Left colon (tissue), 2 donors: ENCODE results near the gene A3GALT2. TPM values are rescaled to one million over a fixed set of nuclear protein-coding genes. Genes with fewer than 3 reads are reported as not detected.

Experiments
- ATAC-seq: fragments of 200-7000 bp; cut with Tn5 transposase; one replicate; pipeline ENCODE4 v1.9.1; 2020; ENCODE audit warnings: mild to moderate bottlenecking, moderate library complexity
- DNase-seq, 2 donors: peaks; one replicate each; pipeline ENCODE4 v3.0.0-alpha.2; 2020
- intact Hi-C, 2 donors: fragments of 100-400 bp; cut with DNase I in 1 of 2; cut with micrococcal nuclease in 1 of 2; formaldehyde crosslinking; loops; one replicate each; pipeline versions ENCODE4 v1.11.2 to v1.14.0; 2022; cut with DNase I, micrococcal nuclease
- total RNA-seq, 2 donors: library from RNA; stranded (reverse); fragmentation: NEBNext Ultra II Directional; extraction: Animal tissue kit (Norgen Biotek cat#: 25700); gene quantifications; one replicate each; pipeline ENCODE4 v1.2.1, GENCODE V29; 2021
- donor health status: DM: no; HTN: no; CAD: no.
- donor health status: DM: yes; HTN: yes; CAD: no.

The A3GALT2 gene
- total RNA-seq, 2 donors from 2014 or later, result not detected

DNA sequence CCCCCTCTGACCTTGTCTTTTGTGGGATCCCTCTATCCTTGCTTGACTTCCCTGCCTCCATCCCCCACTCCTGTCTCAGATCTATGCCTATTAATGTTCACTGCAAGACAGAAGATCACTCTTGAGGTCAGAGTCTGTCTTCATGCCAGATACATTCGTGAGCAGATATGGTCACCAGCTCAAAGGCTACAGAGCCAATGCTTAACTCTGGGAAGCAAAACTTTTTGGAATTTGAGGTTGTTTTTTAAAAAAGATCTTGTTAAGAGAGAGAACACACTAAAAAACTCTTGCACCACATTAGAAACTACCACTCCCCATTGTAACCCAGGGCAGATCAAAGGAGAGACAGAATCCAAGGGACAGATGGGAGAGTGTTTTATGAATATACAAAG is 17.1 kb upstream of the A3GALT2 start:
- intact Hi-C loops, result no loop called here
- no peak for ATAC-seq
- DNase-seq, result no peak

DNA sequence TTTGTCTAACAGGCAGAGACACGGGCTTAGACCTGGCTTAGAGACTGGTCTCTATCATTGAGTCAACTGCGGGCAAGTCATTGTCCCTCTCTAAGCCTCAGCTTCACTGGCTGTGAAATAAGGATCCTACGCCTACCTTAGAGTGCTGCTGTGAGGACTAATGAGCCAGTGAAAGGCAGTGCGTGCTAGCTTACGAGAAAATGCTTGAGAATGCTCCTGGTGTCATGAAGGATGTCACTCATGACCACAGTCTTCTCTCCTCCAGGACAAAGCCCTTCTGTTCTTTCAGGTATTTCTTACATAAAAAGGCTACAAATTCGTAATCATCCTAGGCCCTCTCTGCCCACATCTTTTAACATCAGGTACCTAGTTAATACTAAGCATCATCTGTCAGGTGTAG is 16.5 kb upstream of the A3GALT2 start:
- no peak for ATAC-seq
- intact Hi-C loops, result no loop called here

DNA sequence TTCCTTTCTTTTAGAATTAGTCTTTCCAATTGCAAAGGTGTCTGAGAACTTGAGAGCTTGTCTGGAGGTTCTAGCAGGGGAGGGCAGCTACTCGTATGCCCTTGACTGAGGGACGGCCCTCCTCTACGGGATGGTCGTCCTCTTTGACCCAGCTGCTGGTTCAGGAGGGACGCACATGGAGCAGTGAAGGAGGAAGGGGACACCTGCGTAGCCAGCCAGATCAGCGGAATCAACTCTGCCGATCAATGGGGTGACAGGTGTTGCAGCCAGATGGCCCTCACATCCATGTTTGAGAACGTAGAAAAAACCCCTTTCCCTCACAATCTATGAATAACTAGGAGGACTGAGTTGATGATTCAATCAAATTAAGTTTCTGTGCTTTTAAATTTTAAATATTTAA is 15.7 kb upstream of the A3GALT2 start:
- intact Hi-C loops, result no loop called here
- DNase-seq (no peak), ATAC-seq (no peak)

More for the DNA sequence above, 16.5 kb upstream of the A3GALT2 start:
- no peak for DNase-seq

DNA sequence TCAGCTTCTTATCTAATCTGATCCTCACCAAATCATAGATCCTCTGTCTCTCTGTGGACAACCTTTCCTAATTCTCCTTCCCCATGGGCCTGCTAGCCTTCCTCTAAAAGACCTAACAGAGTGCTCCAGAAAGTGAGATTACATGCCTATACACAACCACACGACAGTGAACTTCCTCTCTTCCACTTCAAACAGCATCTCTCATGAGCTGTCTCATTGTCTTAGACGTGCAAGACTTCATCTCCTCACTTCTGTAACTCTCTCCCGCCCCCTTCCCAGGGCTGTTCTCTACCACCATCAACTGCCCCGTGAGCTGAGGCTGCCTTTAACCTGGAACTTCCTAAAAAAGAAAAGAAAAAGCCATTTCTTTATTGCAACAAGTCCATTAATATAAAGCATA is 14.1 kb upstream of the A3GALT2 start:
- intact Hi-C loops, result no loop called here
- ATAC-seq, result no peak
- DNase-seq, result peak in 1 of 2 donors; percentile 18

DNA sequence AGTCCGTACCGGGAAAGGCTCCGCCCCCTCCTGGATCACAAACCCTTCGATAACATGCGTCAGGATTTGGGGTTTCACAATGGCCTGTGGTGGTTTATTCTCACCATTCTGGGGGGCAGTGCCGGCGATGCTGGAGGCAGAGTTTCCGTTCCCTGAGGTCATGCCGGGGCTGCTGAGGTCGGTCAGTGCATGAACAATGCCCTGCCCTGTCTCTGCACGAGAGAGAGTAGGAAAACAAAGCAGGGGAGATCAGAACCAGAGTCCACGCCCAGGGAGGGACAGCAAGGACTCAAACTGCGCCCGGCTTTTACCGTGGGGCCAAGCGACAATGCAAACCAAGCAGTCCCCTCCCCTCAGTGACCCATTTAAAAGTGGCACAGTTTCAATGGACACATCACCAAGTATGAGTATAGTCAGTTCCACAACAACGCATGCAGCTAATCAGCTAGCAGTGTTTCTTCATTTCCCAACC is 13.2 kb upstream of the A3GALT2 start:
- ATAC-seq, result no peak
- intact Hi-C loops, result no loop called here
- peak in 1 of 2 donors; percentile 48 for DNase-seq

DNA sequence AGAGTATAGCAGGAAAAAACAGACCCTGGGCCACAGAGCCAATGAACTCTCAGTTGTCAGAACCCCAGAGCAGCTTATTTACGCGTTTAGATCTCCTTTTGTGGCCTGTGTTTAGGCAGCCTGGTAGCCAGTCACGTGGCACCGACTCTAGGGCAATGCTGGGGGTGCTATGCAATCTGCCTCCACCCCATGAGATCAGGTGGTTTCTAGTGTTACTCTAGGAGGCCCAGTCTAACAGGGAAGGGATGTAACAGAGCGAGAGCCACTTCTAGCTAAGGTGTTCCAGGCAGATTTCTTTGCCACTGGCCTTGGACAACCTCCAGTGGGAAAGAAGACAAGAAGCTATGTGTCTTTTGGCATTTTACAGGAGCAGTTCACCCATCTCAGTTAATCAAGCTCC is 12.0 kb upstream of the A3GALT2 start:
- intact Hi-C loops, result no loop called here
- DNase-seq (no peak), ATAC-seq (no peak)

DNA sequence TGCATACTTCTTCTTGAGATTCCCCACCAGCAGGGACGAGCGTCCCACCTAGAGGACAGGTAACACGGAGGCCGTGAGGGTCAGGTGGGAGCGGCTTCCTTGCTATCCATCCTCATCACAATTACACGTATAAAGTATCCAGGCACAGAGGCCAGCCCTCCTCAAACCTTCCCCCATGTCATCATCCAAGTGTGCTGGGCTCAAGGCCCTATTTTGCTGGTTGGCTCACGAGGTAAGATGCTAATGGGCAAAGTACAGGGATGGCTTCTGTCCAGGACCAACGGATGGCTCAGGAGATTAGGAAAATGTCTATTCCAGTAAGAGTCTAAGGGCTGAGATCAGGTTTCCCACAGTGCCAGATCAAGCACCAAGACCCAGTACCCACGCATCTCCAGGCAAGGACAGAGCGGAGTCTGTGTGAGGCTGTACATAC is 11.5 kb upstream of the A3GALT2 start:
- no peak for DNase-seq
- ATAC-seq, result no peak
- intact Hi-C loops, result no loop called here

DNA sequence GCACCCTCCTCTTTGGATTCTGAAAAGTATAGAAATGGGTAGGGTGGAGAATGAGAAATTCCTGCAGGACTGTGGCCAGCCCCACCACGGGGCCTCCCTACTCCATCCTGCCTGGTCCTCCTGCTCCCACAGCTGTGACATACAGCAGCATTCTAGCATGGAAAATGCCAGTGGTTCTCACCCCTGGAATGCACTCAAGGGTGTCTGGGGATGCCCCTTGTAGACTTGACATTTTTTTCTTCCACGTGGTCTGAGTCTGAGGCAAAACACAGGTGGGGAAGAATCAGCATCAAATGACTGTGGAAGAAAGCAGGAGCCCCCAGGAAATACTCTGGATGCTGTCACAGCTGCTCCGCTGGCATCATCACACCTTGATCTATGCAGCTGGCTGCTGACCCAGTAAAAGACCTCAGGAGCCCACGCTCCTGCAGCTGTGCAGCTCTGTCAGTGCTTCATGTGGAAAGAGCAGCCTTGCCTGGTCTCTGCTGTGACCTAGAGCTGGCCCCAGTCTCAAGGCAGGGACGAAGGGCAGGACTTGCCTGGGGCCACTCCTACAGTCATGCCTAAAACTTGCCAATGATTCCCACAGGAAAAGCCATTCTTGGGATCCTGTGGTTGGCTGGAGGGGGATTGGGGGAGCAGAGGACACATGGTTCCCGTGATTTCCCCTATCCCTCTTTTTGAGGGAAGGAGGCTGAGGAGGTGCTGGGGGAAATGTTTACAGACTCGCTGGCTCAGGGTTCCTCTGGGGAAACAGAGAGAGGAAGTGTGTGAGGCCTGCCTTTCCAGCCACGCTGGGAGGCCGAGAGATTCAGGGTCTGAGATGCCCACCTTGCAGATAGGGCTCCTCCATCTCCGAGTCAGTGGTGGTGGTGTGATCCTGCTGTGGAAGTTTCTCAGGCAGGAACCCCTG is 10.8 kb upstream of the A3GALT2 start:
- peak in 1 of 2 donors; percentile 19 for DNase-seq
- intact Hi-C loops, result no loop called here
- no peak for ATAC-seq

DNA sequence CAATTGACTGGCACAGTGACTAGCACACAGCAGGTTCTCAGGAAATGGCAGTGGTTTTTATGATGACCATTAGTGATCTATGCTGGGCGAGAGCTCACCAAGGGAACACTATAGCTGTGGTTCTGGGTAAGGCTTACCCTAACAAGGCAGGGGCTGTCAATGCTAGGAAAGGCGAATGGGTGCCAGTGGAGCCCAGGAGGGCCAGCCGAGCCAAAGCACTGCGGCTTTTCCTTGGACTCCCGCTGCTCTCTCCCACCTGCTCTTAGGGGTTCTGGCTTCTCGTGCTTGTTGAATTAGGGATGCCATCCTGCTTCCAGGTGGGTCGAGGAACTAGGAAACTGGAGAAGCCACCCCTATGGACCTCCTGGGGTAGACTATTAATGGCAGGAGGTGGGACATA is 10.0 kb upstream of the A3GALT2 start:
- intact Hi-C loops, result no loop called here
- no peak for ATAC-seq
- DNase-seq, result no peak

DNA sequence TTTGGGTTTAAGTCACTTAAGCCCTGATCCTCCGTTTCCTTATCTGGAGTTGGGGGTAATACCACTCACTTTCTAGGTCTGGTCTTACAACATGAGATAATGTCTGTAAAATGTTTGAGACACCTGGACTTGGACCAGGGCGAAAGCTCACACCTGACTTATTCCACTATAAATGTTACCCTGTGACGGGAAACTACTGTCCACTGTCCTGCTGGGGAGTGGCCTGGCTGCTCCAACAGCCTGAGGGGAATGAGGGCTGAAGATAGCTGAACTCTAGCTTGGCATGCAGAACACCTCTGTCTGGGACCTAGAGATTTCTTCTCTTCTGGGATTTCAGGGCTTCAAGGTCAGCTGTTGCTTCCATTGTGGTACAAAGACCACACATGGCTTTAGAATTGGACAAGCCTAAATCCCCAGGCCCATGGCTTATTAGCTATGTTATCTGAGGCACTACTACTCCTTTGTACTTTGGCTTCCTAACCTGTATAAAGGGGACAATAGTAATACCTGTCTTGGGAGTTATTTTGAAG is 9.5 kb upstream of the A3GALT2 start:
- no peak for DNase-seq
- intact Hi-C loops, result no loop called here
- no peak for ATAC-seq

DNA sequence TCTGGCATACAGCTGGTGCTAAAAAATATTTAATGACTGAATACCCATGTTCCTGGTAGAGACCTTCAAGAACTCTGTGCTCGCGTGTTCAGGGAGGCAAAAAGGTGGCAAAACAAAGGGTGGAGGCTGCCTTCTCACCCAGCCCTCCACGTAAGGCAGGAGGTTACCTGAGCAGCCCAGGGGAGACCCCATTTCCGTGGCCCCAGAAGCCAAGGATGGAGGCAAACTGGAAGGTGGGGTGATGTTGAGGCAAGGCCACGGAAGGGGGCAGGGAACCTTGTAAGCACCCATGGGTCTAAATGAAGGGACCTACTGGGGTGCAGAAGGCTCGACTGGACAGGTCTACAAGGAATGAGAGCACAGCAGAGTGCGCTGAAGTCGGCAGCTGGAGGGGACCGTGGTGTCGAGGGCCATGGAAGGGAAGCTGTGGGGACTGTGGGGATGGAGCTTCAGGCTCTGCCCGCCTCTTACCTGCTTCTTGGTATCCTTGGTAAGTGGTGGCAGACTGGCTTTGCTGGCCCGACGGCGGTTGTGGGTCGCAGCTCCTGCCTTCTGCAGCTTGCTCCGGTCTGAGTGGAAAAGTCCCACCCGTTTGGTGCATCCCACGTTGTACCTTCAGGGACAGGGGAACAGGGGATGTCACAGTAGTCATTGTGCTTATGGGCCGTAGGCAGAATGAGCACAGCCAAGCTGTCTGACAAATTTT is 8.9 kb upstream of the A3GALT2 start:
- ATAC-seq, result no peak
- no peak for DNase-seq
- intact Hi-C loops, result no loop called here

DNA sequence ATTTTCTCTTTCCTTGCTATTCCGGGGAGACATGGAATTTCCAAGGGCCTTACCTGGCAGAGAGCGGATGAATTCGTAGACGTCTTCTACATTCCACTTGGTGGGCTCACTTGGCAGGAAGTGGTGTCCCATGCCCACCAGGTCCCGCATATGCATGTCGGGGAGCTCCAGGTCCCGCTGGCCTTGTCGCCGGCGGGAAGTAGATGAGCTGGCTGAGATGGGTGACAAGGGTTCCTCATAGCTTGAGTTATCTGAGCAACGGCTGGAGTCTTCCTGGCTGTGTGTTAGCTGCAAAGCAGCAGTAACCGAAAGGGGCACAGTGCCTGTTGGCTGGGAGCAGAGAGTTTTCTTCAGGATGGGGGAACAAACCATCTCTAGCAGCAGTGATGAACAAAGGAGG is 7.9 kb upstream of the A3GALT2 start:
- ATAC-seq, result no peak
- no peak for DNase-seq

DNA sequence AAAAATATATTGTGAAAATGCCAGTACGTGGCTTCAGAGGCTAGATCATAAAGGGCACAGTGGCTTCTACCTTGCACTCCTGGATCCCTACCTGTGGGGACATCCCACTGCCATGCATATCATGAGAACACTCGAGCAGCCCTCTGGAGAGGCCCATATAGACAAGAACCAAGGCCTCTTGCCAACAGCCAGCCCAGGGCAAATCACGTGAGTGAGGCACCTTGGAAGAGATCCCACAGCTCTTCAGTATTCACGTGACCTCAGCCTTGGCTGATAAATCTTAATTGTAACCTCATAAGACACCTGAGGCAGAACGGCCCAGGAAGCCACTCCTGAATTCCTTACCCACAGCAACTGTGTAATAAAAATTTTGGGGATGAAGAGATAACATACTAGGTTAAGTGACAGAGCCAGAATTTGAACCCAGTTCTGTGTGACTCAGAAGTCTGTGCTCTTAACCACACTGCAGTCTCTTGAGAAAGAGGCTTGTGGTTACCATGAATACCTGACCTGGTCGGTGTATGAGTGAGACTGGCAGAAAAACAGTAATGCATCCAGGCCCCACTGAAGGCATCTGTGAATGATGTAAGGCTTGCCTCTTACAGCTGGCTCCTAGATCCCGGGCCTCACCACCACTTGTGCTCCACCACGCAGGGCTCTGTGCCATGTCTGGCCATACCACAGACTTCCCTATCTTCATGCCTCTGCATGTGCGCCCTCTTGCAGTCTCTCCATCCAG is 6.9 kb upstream of the A3GALT2 start:
- intact Hi-C loops, result no loop called here
- DNase-seq (no peak), ATAC-seq (peak; percentile 67)

More for the DNA sequence above, 7.9 kb upstream of the A3GALT2 start:
- intact Hi-C loops, result no loop called here

DNA sequence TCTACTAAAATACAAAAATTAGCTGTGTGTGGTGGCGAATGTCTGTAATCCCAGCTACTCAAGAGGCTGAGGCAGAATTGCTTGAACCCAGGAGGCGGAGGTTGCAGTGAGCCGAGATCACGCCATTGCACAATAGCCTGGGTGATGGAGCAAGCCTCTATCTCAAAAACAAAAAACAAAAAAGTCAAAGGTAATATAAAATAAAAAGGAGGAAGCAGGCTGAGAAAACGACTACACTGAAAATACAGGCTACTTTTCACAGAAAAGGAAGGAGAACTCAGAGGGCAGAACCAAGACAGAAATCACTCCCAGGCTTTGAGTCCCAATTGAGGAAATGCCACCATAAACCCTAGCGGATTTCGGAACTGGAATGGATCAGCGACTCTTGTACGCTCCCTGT is 5.9 kb upstream of the A3GALT2 start:
- intact Hi-C loops, result no loop called here
- DNase-seq (no peak), ATAC-seq (no peak)

DNA sequence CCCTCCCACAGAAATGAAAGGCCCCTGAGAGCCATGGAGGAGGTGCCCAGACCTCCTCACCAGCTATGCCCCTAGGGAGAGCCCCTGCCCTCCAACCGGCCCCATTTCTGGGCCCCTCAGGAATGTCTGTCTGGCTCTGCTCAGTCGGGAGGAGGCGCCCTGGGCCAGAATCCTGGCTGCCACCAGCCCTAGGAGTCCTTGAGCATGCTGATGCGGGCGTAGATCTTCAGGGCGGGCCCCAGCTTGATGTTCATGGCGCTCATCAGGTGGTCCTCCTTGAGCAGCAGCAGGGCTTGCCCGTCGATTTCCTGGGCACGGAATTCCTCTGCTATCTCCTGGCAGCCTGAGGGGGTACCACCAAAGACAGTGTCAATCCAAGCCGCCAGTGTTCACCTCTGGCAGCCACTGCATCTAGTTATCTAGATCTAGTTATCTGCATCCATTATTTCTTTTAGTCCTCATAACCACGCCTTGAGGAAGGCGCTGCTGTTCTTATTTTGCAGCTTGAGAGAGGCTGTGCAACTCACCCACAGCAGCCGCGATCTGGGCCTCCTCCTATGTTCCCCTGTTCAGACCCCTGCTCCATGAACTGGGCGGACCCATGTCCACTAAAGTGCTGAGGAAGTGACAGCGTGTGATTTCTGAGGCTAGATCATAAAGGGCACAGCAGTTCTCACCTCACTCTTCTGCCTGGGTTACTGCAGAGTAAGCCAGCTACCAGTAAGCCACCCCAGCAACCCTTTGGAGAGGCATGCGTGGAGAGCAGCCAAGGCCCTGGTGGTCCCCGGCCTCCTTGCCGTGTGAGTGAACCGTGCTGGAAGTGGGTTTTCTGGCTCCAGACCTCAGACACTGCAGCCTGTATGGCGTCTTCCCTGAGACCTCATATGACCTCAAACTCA is 4.0 kb upstream of the A3GALT2 start:
- ATAC-seq, result no peak
- DNase-seq, result no peak
- intact Hi-C loops, result no loop called here

DNA sequence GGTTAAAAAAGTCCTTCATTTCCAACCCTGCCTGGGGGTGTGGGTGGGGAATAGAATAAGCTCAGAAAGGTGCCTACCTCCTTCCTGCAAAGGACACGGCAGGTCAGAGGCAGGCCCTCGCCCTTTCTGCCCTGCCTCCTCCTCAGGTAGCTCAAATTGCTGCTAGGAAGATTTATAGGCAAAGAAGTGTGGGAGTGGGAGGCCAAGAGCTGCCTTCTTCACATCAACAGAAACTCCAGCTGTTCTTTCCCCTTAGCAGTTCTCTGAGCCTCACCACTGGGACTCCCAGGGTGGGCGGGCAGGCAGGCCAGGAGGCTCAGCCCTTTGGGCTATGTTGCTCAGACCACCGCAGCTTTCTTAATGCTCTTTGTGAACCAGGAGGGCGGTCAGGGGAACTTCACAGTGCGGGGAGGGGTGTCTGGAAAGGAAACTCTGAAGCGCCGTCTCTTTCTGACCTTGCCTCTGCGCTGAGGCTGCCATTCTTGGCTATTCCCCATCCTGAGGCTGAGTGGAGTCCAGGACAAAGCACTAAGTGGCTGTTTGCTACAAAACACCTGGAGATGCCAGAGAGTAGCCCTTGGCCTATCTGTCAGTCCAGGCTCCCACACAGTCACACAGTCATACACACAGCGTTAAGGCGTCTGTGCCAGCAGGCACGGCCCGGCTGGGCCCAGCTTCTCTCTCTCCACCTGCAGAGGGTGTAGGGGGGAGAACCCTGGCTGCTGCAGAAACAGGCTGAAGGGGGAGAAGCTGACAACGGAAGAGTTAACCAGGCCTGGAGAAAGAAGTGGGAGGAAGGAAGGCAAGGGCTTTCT is 3.0 kb upstream of the A3GALT2 start:
- no peak for DNase-seq
- intact Hi-C loops, result no loop called here
- ATAC-seq, result no peak

DNA sequence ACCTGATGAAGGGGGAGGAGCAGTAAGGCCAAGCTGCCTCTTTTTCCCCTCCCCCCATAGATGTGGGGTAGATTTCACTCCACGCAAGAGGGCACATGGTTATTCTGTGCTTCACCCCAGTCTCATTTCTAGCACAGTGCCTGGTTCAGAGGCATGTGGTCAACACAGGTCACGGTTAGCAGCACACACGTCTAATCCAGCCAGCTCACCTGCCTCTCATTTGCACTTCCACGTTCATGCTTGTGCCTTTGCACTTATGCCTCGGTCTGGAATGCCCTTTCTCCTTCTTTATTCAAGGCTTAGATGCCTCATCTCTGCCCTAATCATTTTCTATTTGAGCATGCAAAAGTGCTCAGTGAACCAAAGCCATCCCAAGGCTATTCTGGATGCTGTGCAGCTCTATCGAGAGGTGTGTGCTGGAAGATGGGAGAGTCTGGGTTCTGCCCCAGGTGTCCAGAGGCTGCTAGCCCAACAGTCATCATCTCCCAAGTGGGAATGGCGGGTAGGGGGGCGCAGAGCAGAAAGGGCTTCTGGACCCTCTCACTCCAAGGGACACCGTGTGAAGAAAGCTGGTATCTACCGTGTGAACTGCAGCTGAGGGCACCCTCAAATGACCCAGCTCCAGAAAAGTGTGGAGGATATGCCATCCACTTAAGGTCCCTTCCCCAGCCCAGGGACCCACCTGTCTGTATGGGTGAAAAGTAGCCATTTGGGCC is 2.1 kb upstream of the A3GALT2 start:
- intact Hi-C loops, result no loop called here
- DNase-seq, result no peak
- no peak for ATAC-seq
